H1 (cell line): Measurements from ENCODE around the gene SEMA3A. TPM values are rescaled to one million over a fixed set of nuclear protein-coding genes. Genes with fewer than 3 reads are reported as not detected.

Source experiments
- CBX8 ChIP-seq: fragments of 300-800, 300-1000 bp; sonication (generic); IDR thresholded peaks from 2 replicates; pipeline ENCODE4 v1.7.1; 2016; ENCODE audit warnings: low read depth, low read length, borderline replicate concordance
- GTF2F1 ChIP-seq: IDR thresholded peaks from 2 replicates; pipeline ENCODE4 v1.6.1; 2012; ENCODE audit warnings: low read depth, low read length, improper control_type of control experiment, borderline replicate concordance
- polyA plus RNA-seq, 7 experiments: library from polyadenylated mRNA; depleted of rRNA in 3 of 7; stranded (reverse) in 5 of 7; unstranded in 2 of 7; fragments of >200 nt in 5 of 7; fragments of 200-250 nt in 2 of 7; gene quantifications; 1 replicate in 5 of 7; 2 replicates in 1 of 7; 4 replicates in 1 of 7; pipeline versions ENCODE4 v1.2.1 to v1.2.3, GENCODE V29; 2011 to 2013; ENCODE audit warnings: missing spikeins in 2 of 7, mixed read lengths in 2 of 7
- total RNA-seq: library from RNA; stranded (reverse); fragmentation: NEBNext Ultra II Directional; extraction: Animal tissue kit (Norgen Biotek cat#: 25700); gene quantifications from 2 replicates; pipeline ENCODE4 v1.2.1, GENCODE V29; 2021

SEMA3A gene
- total and polyA plus RNA-seq, 2 of the 8 experiments (the other 6 are each of a cell fraction or from before 2014, with no cell fraction given) = 8.1 to 45.9 TPM

DNA sequence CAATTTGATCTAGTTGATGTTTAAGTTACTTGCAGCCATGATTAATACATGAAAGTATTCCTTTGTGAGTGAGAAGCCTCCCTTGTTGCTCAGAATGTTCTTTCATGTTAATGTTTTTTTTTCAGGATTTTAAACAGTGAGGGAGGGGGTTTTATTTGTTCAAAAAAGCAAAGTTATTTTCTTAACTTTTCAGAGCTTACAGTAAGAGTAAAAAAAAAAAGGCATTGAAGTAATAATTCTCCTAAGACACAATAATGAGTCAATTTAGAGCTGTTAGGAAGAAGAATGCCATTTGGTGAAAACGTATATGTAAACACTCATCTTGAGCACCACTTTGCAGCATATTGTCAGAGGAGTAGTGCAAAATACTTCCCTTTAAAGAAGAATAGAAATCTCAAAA is 105.8 kb downstream of the SEMA3A start (continued):
- no peak for TF ChIP-seq CBX8
- no peak for TF ChIP-seq GTF2F1
